Hepatocyte (in vitro differentiated cells): ENCODE results near the gene ABL2. TPM values are rescaled to one million over a fixed set of nuclear protein-coding genes. Genes with fewer than 3 reads are reported as not detected.
"Not testable (repeated sequence)": the region's sequence is repeated elsewhere in the genome, so short reads cannot be mapped to it uniquely, and the experiment has no call there.

ENCODE experiments used
- DNase-seq: peaks from one replicate; pipeline ENCODE4 v3.0.0-alpha.2; 2016; ENCODE audit warnings: low spot score
- H2AFZ ChIP-seq: fragments of 200-600 bp; sonication (generic); 2 replicates; pipeline ENCODE4 v1.6.0; 2016; ENCODE audit warnings: antibody characterized with exemption, mild to moderate bottlenecking
- H3K27ac ChIP-seq: fragments of 200-600 bp; sonication (generic); 2 replicates; pipeline ENCODE4 v1.5.1; 2016; ENCODE audit warnings: mild to moderate bottlenecking
- H3K27me3 ChIP-seq: fragments of 200-600 bp; sonication (generic); 2 replicates; pipeline ENCODE4 v1.6.1; 2016
- H3K36me3 ChIP-seq: fragments of 200-600 bp; sonication (generic); replicated peaks from 2 replicates; pipeline ENCODE4 v1.5.1; 2016; ENCODE audit warnings: low read depth; ENCODE audit not compliant: insufficient read depth
- H3K4me1 ChIP-seq: fragments of 200-600 bp; sonication (generic); 2 replicates; pipeline ENCODE4 v1.5.1; 2016; ENCODE audit warnings: mild to moderate bottlenecking, moderate library complexity; ENCODE audit not compliant: insufficient read depth
- H3K4me2 ChIP-seq: fragments of 200-600 bp; sonication (generic); 2 replicates; pipeline ENCODE4 v1.6.0; 2016
- H3K4me3 ChIP-seq: fragments of 200-600 bp; sonication (generic); 2 replicates; pipeline ENCODE4 v1.5.1; 2016; ENCODE audit warnings: mild to moderate bottlenecking
- H3K79me2 ChIP-seq: fragments of 200-600 bp; sonication (generic); 2 replicates; pipeline ENCODE4 v1.6.0; 2017; ENCODE audit warnings: mild to moderate bottlenecking
- H3K9me2 ChIP-seq: fragments of 200-600 bp; sonication (generic); replicated peaks from 2 replicates; pipeline ENCODE4 v1.6.0; 2017; ENCODE audit warnings: mild to moderate bottlenecking; ENCODE audit not compliant: insufficient read depth
- H3K9me3 ChIP-seq: fragments of 200-600 bp; sonication (generic); 2 replicates; pipeline ENCODE4 v1.5.1; 2016; ENCODE audit warnings: low read depth, mild to moderate bottlenecking
- H4K20me1 ChIP-seq: fragments of 200-600 bp; sonication (generic); 2 replicates; pipeline ENCODE4 v1.6.0; 2016; ENCODE audit warnings: mild to moderate bottlenecking; ENCODE audit not compliant: insufficient read depth, poor library complexity, severe bottlenecking
- CTCF ChIP-seq: fragments of 200-600 bp; sonication (generic); IDR thresholded peaks from 2 replicates; pipeline ENCODE4 v1.5.1; 2016; ENCODE audit warnings: antibody characterized with exemption, mild to moderate bottlenecking; ENCODE audit not compliant: poor library complexity
- EZH2 ChIP-seq: fragments of 200-600 bp; sonication (generic); IDR thresholded peaks from 2 replicates; pipeline ENCODE4 v1.6.1; 2016; ENCODE audit warnings: antibody characterized with exemption, mild to moderate bottlenecking, borderline replicate concordance
- EZH2phosphoT487 ChIP-seq: fragments of 200-600 bp; sonication (generic); IDR thresholded peaks from one replicate; pipeline ENCODE4 v1.6.1; 2018; ENCODE audit warnings: antibody characterized with exemption, mild to moderate bottlenecking, low read depth, moderate library complexity; ENCODE audit not compliant: unreplicated experiment, severe bottlenecking
- WGBS: methylation state at CpG from one replicate; pipeline ENCODE4 v1.1.6; 2016; ENCODE audit warnings: low lambda C conversion rate; ENCODE audit errors: missing lambda C conversion rate; 5-methylcytosine and 5-hydroxymethylcytosine counted together
- polyA plus RNA-seq: library from polyadenylated mRNA; unstranded; fragments of >200 nt; fragmentation: Nextera tagmentation; extraction: Ambion mirVana; gene quantifications from 2 replicates; pipeline ENCODE4 v1.2.1, GENCODE V29; 2016
- total RNA-seq: library from RNA; depleted of rRNA; stranded (reverse); fragments of >200 nt; gene quantifications from 2 replicates; pipeline ENCODE4 v1.2.3, GENCODE V29; 2014

ABL2 gene
- total and polyA plus RNA-seq, 2 experiments from 2014 or later = 8.6 to 11.6 TPM

DNA sequence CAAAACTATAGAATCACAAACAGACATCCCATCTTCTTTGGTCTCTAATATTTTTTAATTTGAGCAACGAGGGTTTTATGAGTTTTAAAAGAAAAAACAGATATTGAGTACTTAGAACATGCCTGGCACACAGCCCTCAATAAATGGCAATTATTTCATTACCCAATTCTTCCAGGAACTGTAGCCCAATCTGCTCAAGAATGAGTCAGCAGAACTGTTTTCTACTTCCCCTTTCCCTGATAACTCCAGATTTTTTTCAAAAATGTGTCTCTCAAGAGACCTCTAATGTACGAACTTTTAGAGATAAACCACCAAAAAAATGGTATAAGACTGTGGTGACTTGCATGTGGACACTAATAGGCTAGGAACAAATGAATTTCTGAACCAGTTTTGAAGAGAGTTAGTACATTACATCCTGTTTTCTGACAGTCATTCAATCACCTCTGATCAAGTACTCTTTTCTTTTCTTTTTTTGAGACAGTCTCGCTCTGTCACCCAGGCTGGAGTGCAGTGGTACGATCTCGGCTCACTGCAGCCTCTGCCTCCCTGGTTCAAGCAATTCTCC, 11.5 kb downstream of the ABL2 start:
- no peaks in the 10 kb centered on the region for H4K20me1 ChIP-seq
- H3K4me2 ChIP-seq = no peak overlapping the region
- H3K9me3 ChIP-seq = no peaks in the 10 kb centered on the region
- 88% methylated on average over 5 of the region's 5 CpGs for WGBS
- TF ChIP-seq CTCF (no peak), EZH2 (no peak), EZH2phosphoT487 (no peak)
- no peak for DNase-seq
- no peaks in the 10 kb centered on the region for H3K36me3 ChIP-seq
- H3K4me1 ChIP-seq = no peaks in the 10 kb centered on the region
- no peaks in the 10 kb centered on the region for H3K9me2 ChIP-seq
- H3K27ac ChIP-seq = no peak overlapping the region
- no peak overlapping the region for H3K4me3 ChIP-seq
- H2AFZ ChIP-seq = no peak overlapping the region
- peaks cover 82% of the 10 kb centered on the region for H3K79me2 ChIP-seq
- H3K27me3 ChIP-seq = no peaks in the 10 kb centered on the region

DNA sequence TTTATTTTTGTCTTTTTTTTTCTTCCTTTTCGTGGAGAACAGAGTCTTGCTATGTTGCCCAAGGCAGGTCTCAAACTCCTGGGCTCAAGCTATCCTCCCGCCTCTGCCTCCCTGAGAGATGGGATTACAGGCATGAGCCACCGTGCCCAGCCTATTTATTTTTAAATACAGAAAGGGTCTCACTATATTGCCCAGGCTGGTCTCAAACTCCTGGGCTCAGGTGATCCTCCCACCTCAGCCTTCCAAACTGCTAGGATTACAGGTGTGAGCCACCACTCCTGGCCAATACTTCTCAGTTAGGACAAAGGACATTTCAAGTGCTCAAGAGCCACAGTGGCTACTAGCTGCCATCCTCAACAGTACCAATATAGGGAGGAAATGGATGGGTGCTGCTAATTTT, 16.2 kb downstream of the ABL2 start:
- H3K36me3 ChIP-seq, H3K9me3 ChIP-seq, H3K27ac ChIP-seq, H2AFZ ChIP-seq, H4K20me1 ChIP-seq, H3K9me2 ChIP-seq, H3K27me3 ChIP-seq, H3K4me2 ChIP-seq, H3K4me3 ChIP-seq, DNase-seq: not testable (repeated sequence)
- Histone ChIP-seq H3K4me1 (peaks cover 12% of the 10 kb centered on the region), H3K79me2 (peaks cover 83% of the 10 kb centered on the region)
- 95% methylated on average over 3 of the region's 3 CpGs for WGBS

DNA sequence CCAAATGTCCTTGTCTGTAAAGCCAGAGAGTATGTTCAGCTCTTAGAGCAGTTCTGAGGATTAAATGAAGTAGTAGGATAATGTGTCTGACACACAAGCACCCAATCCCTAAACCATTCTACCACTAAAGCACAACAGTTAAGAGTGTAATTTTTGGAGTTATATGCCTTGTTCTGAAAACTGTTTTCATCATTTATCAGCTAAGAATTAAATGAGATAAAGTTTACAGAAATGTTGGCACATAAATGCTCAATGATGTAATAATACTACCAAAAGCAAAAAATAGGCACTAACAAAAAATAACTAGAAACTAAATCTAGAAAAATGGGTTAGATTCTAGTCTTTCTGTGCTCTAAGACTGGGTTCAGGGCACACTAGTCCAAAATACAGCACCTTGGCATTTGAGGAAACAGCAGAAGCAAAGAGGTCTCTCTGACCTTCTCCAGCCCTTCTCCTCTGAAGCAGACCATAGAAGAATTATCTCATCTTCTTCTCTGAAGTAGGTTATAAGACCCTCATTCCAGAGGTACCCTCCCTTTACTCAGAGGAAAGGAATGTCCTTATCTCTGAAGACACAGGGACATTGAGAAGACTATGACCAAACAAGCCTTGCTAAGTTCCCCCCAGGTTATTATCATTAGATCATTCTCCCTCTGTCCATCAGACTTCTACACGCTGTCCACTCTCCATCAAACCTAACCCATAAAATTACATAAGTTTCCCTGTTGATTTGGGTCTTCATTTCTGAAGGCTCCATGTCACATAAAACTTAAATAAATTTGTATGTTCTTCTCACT, 20.6 kb downstream of the ABL2 start:
- peaks cover 90% of the 10 kb centered on the region for H3K79me2 ChIP-seq
- 86% methylated on average over 1 of the region's 1 CpG for WGBS
- H3K27ac ChIP-seq = no peak overlapping the region
- no peak for DNase-seq
- no peak overlapping the region for H3K4me3 ChIP-seq
- H3K9me3 ChIP-seq = no peaks in the 10 kb centered on the region
- H3K4me2 ChIP-seq = no peak overlapping the region
- no peaks in the 10 kb centered on the region for H3K9me2 ChIP-seq
- no peak overlapping the region for H2AFZ ChIP-seq
- no peaks in the 10 kb centered on the region for H4K20me1 ChIP-seq
- no peaks in the 10 kb centered on the region for H3K36me3 ChIP-seq
- H3K4me1 ChIP-seq = peaks cover 12% of the 10 kb centered on the region
- TF ChIP-seq CTCF (no peak), EZH2phosphoT487 (no peak), EZH2 (no peak)
- H3K27me3 ChIP-seq = no peaks in the 10 kb centered on the region

DNA sequence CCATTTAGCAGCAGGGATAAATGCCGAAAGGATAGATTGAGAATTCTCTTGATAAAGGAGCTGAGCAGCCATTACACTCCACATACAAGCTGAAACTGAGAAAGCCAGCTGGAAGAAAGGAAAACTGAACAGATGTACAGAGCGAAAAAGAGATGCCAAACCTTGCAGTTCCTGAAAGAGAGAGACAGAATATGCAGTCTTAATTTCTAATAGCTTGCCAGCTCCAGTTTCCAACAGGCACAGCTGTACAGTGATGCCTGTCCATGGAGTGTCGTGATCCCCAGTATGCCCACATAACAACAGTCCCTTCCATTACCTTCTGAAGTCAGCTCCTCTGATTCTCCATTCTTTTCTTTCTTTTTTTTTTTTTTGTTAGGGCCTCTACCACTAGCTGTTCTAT, 22.7 kb downstream of the ABL2 start:
- no peak for DNase-seq
- H3K36me3 ChIP-seq = no peaks in the 10 kb centered on the region
- no peaks in the 10 kb centered on the region for H3K27me3 ChIP-seq
- no peak overlapping the region for H3K4me3 ChIP-seq
- peaks cover 90% of the 10 kb centered on the region for H3K79me2 ChIP-seq
- no peak overlapping the region for H3K4me2 ChIP-seq
- WGBS = 97% methylated on average over 3 of the region's 3 CpGs
- H3K9me3 ChIP-seq = no peaks in the 10 kb centered on the region
- H3K27ac ChIP-seq = no peak overlapping the region
- TF ChIP-seq EZH2phosphoT487 (no peak), EZH2 (no peak), CTCF (no peak)
- H4K20me1 ChIP-seq = no peaks in the 10 kb centered on the region
- H2AFZ ChIP-seq = no peak overlapping the region
- H3K9me2 ChIP-seq = no peaks in the 10 kb centered on the region
- peaks cover 12% of the 10 kb centered on the region for H3K4me1 ChIP-seq
